Common myeloid progenitor, CD34-positive (primary cell): Measurements from ENCODE around the gene CTRB1.
"Not testable (repeated sequence)": the region's sequence is repeated elsewhere in the genome, so short reads cannot be mapped to it uniquely, and the experiment has no call there.

Source experiments
- CTCF ChIA-PET: fragments of 350-600 bp; sonication (Branson Sonifier 250); formaldehyde crosslinking; loops from one replicate; lab custom pipeline; 2021; ENCODE audit warnings: antibody characterized with exemption; lab: Charles Lee
- POLR2A ChIA-PET: fragments of 350-600 bp; sonication (Branson Sonifier 250); formaldehyde crosslinking; loops from one replicate; lab custom pipeline; 2021; ENCODE audit warnings: antibody characterized with exemption; lab: Charles Lee
- DNase-seq, 3 donors: peaks; one replicate each; pipeline versions ENCODE4 v3.0.0 to v3.0.0-alpha.2; 2013
- H3K27ac ChIP-seq, 2 experiments: 1 replicate in 1 of 2; 2 replicates in 1 of 2; pipeline ENCODE4 v1.7.0; 2013; ENCODE audit warnings: inconsistent platforms in 2 of 2, low read length in 2 of 2, mild to moderate bottlenecking in 2 of 2, low read depth in 1 of 2, moderate library complexity in 1 of 2; ENCODE audit not compliant: severe bottlenecking in 2 of 2, insufficient read depth in 1 of 2, poor library complexity in 1 of 2
- H3K27me3 ChIP-seq, 5 experiments: replicated peaks in 2 of 5; 1 replicate in 3 of 5; 2 replicates in 2 of 5; pipeline versions ENCODE4 v1.6.1 to v1.7.0; 2013; ENCODE audit warnings: low read length in 4 of 5, mild to moderate bottlenecking in 2 of 5, moderate library complexity in 2 of 5, inconsistent platforms in 1 of 5; ENCODE audit not compliant: insufficient read depth in 5 of 5, control insufficient read depth in 4 of 5
- H3K36me3 ChIP-seq, 4 experiments: 1 replicate in 2 of 4; 2 replicates in 2 of 4; pipeline versions ENCODE4 v1.6.1 to v1.7.0; 2013; ENCODE audit warnings: low read length in 3 of 4, control low read depth in 1 of 4, mild to moderate bottlenecking in 1 of 4; ENCODE audit not compliant: control insufficient read depth in 4 of 4, insufficient read depth in 4 of 4
- H3K4me1 ChIP-seq, 4 experiments: 1 replicate in 3 of 4; 2 replicates in 1 of 4; pipeline versions ENCODE4 v1.6.1 to v1.7.1; 2013; ENCODE audit warnings: low read length in 3 of 4, mild to moderate bottlenecking in 3 of 4, control low read depth in 1 of 4, inconsistent platforms in 1 of 4, moderate library complexity in 1 of 4; ENCODE audit not compliant: control insufficient read depth in 4 of 4, insufficient read depth in 4 of 4; ENCODE audit errors: control extremely low read depth in 1 of 4
- H3K4me3 ChIP-seq, 7 experiments: 1 replicate in 4 of 7; 2 replicates in 3 of 7; pipeline versions ENCODE4 v1.5.1 to v1.7.0; 2013; ENCODE audit warnings: mild to moderate bottlenecking in 7 of 7, low read length in 6 of 7, moderate library complexity in 6 of 7, inconsistent platforms in 2 of 7, low read depth in 2 of 7, control low read depth in 1 of 7; ENCODE audit not compliant: insufficient read depth in 4 of 7, control insufficient read depth in 1 of 7; ENCODE audit errors: extremely low read depth in 1 of 7
- H3K9me3 ChIP-seq, 5 experiments: 1 replicate in 4 of 5; 2 replicates in 1 of 5; pipeline versions ENCODE4 v1.6.1 to v1.7.1; 2013; ENCODE audit warnings: low read length in 4 of 5, mild to moderate bottlenecking in 2 of 5, inconsistent platforms in 1 of 5, low read depth in 1 of 5, moderate library complexity in 1 of 5; ENCODE audit not compliant: control insufficient read depth in 4 of 5, insufficient read depth in 2 of 5; ENCODE audit errors: control extremely low read depth in 1 of 5
- WGBS: methylation state at CpG from one replicate; pipeline ENCODE4 v1.1.5; 2013; ENCODE audit not compliant: insufficient coverage; 5-methylcytosine and 5-hydroxymethylcytosine counted together

The CTRB1 gene

GRCh38 chr16:75241412-75241811 lies 22.6 kb downstream of the CTRB1 start:
- peaks cover 0 to 96% (median 11%) of the 10 kb centered on the region in 5 experiments for H3K27me3 ChIP-seq
- WGBS: 80% methylated on average over 7 of the region's 8 CpGs
- H3K27ac ChIP-seq: no peak overlapping the region
- CTCF ChIA-PET: no interaction called here
- no peaks in the 10 kb centered on the region for H3K4me1 ChIP-seq
- POLR2A ChIA-PET: no interaction called here
- no peak overlapping the region for H3K4me3 ChIP-seq
- no peak for DNase-seq
- no peaks in the 10 kb centered on the region for H3K36me3 ChIP-seq
- H3K9me3 ChIP-seq: no peaks in the 10 kb centered on the region

GRCh38 chr16:75241955-75242354 lies 23.2 kb downstream of the CTRB1 start:
- Histone ChIP-seq H3K36me3 (no peaks in the 10 kb centered on the region), H3K4me1 (no peaks in the 10 kb centered on the region), H3K4me3 (no peak overlapping the region), H3K27ac (no peak overlapping the region), H3K9me3 (no peaks in the 10 kb centered on the region), H3K27me3 (peaks cover 0 to 96% (median 12%) of the 10 kb centered on the region in 5 experiments)
- ChIA-PET POLR2A (no interaction called here), CTCF (no interaction called here)
- 98% methylated on average over 11 of the region's 13 CpGs for WGBS
- no peak for DNase-seq

- H3K4me3 ChIP-seq, POLR2A ChIA-PET, H3K36me3 ChIP-seq, H3K4me1 ChIP-seq, H3K27ac ChIP-seq, DNase-seq, H3K9me3 ChIP-seq: not testable (repeated sequence)
- peaks cover 0 to 96% (median 12%) of the 10 kb centered on the region in 5 experiments for H3K27me3 ChIP-seq
- WGBS: 98% methylated on average over 18 of the region's 27 CpGs
- CTCF ChIA-PET: interaction anchor here (1.0 kb wide), 1 partner anchor 9 kb away, joined by 5 read pairs; no protein-coding TSS in a partner anchor
Observed at GRCh38 chr16:75242436-75243078, 23.8 kb downstream of the CTRB1 start.

GRCh38 chr16:75243667-75244224 lies 25.0 kb downstream of the CTRB1 start:
- Histone ChIP-seq H3K36me3 (no peaks in the 10 kb centered on the region), H3K9me3 (no peaks in the 10 kb centered on the region), H3K4me1 (no peaks in the 10 kb centered on the region), H3K27me3 (peaks cover 0 to 96% (median 15%) of the 10 kb centered on the region in 5 experiments), H3K27ac (no peak overlapping the region), H3K4me3 (no peak overlapping the region)
- 94% methylated on average over 14 of the region's 20 CpGs for WGBS
- ChIA-PET POLR2A (no interaction called here), CTCF (interaction anchor here (1.0 kb wide), 1 partner anchor 10 kb away, joined by 5 read pairs; no protein-coding TSS in a partner anchor)
- DNase-seq: no peak

GRCh38 chr16:75244225-75244809 lies 25.5 kb downstream of the CTRB1 start:
- DNase-seq: no peak
- Histone ChIP-seq H3K4me1 (no peaks in the 10 kb centered on the region), H3K27ac (no peak overlapping the region), H3K9me3 (no peaks in the 10 kb centered on the region), H3K27me3 (peaks cover 0 to 96% (median 16%) of the 10 kb centered on the region in 5 experiments), H3K4me3 (no peak overlapping the region), H3K36me3 (no peaks in the 10 kb centered on the region)
- WGBS: 93% methylated on average over 7 of the region's 7 CpGs
- CTCF ChIA-PET: interaction anchor here (1.0 kb wide), 1 partner anchor 10 kb away, joined by 3 read pairs; no protein-coding TSS in a partner anchor
- POLR2A ChIA-PET: no interaction called here

GRCh38 chr16:75244844-75245758 lies 26.3 kb downstream of the CTRB1 start:
- POLR2A ChIA-PET: no interaction called here
- Histone ChIP-seq H3K27ac (no peak overlapping the region), H3K4me1 (peaks cover 0 to 3% (median under 1%) of the 10 kb centered on the region in 4 experiments), H3K4me3 (no peak overlapping the region), H3K9me3 (no peaks in the 10 kb centered on the region), H3K36me3 (no peaks in the 10 kb centered on the region), H3K27me3 (peaks cover 0 to 96% (median 22%) of the 10 kb centered on the region in 5 experiments)
- CTCF ChIA-PET: interaction anchor here (1.0 kb wide), 1 partner anchor 11 kb away, joined by 3 read pairs; no protein-coding TSS in a partner anchor
- no peak for DNase-seq
- WGBS: 77% methylated on average over 18 of the region's 25 CpGs
